Right renal pelvis (tissue), 4 donors: Measurements from ENCODE around the gene IRF5. TPM values are rescaled to one million over a fixed set of nuclear protein-coding genes. Genes with fewer than 3 reads are reported as not detected.
"Not testable (repeated sequence)": the region's sequence is repeated elsewhere in the genome, so short reads cannot be mapped to it uniquely, and the experiment has no call there.

ENCODE experiments used
- DNase-seq, 4 donors: peaks; one replicate each; pipeline ENCODE4 v3.0.0-alpha.2; 2013; ENCODE audit warnings: low read depth in 4 of 4, low spot score in 3 of 4, missing footprints in 1 of 4
- polyA plus RNA-seq, 4 donors: library from polyadenylated mRNA; unstranded; fragments of 120-200 nt; gene quantifications; one replicate each; pipeline ENCODE4 v1.2.1, GENCODE V29; 2013; ENCODE audit not compliant: insufficient read length in 4 of 4

Gene IRF5
- polyA plus RNA-seq, 4 donors: 7.3 to 14.7 (median 11.0) TPM

DNA sequence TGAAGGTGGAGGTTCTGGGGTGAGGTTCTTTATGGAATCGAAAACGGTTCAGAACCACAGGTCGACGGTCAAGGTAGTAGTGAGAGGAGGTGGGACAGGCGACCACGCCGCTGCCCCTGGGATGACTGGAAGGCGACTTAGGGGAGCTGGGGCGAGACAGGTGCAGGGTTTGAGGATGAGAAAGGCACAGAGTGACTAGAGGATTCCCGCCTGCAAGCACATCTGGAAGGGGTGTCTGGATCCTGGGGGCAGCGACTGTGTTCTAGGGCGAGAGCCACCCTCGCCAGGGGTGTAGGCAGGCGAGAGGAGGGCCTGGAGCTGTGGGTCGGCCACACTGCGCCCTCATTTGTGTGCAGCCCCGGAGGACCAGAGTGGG lies 468 bp upstream of the IRF5 start:
- no peak for DNase-seq

DNA sequence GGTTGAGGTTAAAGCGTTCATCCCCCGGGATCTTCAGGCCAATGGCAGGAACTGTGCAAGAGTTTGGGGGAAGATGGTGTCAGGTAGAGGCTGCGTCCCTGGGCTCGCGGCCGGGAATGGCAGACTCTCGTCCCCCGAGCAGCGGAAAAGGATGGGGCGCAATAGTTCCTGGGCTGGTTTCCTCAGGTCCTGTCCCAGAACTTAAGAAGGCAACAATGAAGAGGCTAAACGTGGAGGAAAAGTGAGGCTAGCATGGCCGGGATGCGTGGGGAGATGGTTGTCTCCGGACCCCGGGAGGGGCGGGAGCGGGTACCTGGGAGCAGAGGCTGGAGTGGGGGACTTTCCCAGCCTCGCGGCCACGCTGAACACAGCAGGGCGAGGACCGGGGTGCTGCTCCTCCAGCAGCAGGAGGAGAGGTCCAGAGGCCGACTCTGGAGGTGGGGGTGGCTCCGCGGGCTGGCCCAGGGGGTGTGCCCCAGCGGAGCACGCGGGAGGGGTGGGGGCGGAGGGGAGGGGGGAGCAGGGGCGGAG lies 882 bp downstream of the IRF5 start:
- no peak for DNase-seq

DNA sequence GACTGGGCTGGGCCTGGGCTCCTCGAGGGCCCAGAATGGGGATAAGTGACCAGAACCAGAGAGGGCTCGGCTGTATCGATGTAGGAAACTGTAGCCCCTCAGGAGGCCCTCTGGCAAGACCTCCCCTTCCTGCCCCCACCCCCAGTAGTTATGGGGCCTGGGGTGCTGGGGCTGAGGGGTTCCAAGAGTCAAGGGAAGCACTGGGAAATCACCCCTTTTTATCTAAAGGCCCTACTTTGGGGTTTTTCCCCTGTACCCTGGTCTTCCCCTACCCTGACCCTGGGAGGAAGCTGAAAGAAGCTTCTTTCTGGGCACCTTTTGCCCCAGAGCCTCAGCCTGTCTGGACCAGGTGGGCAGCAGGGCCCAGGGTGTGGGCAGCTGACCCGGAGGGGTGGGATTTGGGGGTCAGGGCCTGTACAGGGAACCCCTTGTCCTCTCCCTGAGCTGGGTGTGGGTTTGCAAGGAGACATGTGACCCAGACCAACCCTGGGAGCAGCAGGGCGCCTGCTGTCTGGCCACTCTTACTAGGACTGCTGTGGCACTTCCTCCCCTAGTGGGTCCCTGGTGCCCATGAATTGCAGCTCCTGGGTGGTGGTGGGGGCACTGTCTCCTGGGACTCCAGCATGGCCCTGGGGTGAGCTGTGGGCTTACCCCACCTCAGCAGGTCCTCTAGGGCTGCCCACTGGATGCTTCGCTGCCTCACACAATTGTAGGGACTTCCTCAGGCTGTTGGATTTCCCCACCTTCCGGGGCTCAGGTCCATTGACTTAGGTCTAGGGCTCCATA lies 1.5 kb downstream of the IRF5 start:
- DNase-seq: no peak

DNA sequence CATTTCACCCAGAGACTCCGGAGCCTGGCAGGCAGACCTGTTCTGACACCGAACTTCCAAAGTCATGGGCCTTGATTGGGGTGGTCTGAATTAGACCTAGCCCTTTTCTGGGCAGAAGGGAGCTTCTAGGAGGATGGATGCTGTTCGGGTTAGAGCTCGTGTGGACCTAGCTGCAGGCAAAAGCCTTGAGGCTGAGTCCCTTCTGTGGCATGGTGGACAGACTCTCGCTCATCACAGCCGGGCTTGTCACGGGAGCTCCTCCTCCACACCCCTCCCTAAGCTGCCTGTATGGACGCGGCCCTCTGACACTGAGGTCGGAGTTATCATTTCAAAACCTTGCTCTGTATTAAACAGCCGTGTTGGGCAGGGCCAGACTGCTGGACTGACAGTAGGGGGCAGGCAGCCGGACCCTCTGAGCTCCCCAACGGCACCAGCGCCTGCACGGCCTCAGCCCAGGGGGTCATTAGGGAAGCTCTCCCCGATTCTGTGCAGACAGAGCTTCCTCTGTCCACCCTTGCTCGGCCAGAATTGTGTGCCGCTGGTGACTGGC lies 2.2 kb downstream of the IRF5 start:
- no peak for DNase-seq

DNA sequence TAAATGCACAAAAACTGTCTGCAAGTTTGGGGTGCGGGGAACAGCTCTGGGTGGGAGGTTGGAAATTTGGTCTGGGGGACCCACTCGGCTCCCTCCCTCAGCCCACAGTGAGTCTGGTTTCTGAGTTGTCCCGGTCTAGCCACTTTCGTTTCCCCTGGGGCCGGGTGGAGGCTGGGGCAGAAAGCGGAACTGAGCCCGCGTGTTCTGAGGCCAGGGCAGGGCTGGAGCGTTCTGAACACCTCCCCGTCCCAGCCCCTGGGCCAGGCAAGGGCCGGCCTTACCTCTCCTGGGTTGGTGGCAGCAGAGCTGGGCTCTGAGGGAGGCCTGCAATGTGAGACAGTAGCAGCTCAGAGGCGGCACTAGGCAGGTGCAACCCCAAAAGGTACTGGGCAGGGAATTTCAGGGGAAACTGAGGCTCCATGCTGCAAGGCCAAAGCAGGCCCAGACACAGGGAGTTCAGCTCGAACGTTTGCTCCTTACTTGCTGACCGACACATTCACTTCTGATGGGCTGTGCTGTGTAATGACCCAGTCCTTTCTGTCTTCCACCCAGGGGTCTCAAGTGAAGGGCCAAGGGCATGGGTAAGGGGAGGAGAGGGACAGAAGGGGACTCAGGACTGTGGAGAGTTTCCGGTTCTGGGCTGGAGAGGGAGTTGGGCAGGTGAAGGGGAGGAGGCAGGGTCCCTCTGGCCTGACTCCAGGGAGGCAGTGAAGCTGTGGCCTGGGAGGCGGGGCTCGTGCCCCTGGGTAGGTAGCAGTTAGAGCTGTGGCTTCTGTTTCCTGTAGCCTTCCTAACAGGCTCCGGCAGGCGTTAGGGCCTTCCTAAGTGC lies 3.0 kb downstream of the IRF5 start:
- no peak for DNase-seq

DNA sequence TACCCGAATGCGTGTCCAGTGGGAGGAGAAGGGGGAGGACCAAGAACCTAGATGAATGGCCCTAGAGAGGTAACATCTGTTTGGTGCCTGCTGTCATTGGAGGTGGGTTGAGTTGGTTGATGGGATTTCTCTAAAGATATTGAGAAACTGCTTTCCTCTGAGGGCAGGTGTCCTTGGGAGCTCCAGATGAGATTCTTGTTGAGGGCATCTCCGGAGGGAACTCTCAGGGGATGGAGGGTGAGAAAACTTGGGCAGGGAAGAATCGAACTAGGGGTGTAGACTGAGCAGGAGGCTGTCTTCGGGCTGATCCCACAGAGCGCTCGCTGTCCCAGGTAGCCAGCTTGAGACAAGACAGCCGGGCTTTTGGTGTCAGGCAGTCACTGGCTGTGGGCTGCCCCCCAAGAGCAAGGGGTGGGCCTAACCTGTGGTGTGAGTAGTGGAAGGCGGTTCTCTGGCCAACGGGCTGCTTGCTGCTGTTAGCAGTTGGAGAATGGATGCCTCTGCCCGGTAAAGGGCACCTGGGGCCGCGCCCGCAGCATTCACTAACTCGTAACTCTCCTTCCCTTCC lies 3.7 kb downstream of the IRF5 start:
- no peak for DNase-seq

DNA sequence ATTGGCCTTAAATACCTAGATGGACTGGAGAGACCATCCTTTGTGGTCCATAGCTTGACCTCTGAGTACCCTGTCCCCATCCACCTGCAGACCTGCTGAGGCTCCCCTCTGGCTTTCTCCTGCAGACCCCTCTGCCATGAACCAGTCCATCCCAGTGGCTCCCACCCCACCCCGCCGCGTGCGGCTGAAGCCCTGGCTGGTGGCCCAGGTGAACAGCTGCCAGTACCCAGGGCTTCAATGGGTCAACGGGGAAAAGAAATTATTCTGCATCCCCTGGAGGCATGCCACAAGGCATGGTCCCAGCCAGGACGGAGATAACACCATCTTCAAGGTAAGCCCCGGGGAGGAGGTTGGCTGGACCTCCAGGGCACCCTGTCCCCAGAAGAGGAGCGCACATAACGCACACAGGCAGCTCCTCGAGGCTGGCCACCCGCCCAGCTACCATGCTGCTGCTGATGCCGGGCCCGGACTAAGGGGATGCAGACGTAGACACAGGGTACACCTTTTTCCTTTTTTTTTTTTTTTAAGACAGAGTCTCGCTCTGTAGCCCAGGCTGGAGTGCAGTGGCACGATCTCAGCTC lies 4.3 kb downstream of the IRF5 start:
- DNase-seq: no peak

DNA sequence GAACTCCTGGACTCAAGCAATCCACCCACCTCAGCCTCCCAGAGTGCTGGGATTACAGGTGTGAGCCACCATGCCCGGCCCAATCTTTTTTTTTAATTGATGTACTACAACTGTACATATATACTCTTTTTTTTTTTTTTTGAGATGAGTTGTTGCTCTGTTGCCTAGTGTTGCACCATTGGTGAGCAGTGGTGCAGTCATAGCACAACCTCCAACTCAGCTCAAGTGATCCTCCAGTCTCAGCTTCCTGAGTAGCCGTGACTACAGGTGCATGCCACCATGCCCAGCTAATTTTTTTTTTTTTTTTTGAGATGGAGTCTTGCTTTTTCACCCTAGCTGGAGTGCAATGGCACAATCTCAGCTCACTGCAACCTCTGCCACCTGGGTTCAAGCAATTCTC lies 5.5 kb downstream of the IRF5 start:
- not testable (repeated sequence) for DNase-seq

DNA sequence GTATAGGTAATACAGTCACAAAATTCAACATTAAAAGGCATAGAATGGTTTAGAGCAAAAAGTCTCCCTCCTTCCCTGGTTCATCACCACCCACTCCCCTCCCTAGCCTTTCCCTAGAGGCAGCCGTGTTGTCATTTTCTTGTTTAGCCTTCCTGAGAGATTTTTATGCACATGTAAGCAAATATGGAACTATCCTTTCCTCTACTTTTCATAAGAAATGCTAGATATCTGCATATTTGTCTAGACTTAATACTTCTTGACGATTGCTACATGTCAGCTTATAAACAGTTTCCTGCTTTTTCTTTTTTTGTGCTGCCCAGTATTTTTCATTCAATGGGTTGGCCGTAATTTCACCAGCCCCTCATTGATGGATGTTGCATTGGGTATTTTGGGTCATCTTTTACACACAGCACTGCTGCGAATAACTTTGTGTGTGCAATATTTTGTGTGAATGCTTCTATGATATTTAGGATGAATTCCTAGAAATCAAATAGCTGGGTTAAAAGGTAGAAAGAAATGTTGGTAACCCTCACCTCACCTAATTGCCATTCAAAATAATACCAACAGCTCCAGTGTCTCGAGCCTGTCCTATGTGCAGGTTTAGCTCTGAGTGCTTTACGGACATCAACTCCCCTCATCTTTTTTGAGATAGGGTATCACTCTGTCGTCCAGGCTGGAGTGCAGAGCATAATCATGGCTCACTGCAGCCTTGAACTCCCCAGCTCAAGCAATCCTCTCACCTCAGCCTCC lies 6.9 kb downstream of the IRF5 start:
- DNase-seq: no peak

DNA sequence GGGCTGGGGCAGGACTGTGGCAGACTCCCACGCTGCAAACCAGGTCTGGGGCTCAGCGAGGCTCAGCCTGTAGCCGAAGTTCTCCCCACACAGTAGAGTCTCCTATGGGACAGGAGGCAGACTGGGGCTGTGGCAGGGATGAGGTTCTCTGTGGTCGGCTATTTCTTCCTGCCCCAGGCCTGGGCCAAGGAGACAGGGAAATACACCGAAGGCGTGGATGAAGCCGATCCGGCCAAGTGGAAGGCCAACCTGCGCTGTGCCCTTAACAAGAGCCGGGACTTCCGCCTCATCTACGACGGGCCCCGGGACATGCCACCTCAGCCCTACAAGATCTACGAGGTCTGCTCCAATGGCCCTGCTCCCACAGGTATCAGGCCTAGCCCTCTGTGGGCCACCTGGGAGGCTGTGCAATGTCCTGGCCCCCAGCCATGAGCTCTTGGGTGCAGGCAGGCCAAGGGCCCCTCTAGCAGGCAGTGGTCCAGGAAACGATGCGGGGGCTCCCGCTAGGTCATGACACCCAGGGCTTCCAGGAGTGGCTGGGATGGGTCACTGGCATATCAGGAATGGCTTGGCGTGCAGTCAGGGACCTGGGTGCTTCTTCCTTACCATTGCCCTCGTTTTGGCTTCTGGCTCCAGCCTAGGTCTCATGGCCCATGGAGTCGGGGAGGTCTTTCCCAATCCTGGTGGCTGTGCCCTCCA lies 8.1 kb downstream of the IRF5 start:
- DNase-seq: no peak

DNA sequence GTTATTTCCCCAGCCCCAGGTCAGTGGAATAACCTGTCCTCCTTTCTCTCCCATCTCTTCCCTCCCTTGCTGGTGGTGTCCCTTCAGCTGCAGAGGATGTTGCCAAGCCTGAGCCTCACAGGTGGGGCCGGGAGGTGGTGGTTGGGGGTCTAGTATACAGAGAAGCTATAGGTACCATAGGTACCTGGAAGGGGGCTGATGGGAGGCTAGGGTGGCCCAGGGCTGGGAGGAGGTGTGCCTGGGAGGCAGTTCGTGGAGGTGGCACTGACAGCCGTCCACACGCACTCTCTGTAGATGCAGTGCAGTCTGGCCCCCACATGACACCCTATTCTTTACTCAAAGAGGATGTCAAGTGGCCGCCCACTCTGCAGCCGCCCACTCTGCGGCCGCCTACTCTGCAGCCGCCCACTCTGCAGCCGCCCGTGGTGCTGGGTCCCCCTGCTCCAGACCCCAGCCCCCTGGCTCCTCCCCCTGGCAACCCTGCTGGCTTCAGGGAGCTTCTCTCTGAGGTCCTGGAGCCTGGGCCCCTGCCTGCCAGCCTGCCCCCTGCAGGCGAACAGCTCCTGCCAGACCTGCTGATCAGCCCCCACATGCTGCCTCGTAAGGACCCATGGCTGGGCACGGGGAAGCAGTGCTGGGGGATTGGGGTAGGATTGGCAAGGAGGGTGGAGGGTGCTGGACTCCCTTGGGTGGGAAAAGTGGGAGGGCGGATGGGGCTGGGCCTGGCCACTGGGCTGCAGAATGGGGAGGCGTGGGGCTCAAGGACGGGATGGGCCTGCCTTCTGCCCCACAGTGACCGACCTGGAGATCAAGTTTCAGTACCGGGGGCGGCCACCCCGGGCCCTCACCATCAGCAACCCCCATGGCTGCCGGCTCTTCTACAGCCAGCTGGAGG lies 9.5 kb downstream of the IRF5 start:
- DNase-seq: no peak

DNA sequence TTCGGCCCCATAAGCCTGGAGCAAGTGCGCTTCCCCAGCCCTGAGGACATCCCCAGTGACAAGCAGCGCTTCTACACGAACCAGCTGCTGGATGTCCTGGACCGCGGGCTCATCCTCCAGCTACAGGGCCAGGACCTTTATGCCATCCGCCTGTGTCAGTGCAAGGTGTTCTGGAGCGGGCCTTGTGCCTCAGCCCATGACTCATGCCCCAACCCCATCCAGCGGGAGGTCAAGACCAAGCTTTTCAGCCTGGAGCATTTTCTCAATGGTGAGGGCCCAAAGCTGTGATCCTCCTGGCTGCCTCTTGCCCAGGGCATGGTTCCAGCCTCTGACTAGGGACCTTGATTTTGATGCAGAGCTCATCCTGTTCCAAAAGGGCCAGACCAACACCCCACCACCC lies 10.1 kb downstream of the IRF5 start:
- no peak for DNase-seq

DNA sequence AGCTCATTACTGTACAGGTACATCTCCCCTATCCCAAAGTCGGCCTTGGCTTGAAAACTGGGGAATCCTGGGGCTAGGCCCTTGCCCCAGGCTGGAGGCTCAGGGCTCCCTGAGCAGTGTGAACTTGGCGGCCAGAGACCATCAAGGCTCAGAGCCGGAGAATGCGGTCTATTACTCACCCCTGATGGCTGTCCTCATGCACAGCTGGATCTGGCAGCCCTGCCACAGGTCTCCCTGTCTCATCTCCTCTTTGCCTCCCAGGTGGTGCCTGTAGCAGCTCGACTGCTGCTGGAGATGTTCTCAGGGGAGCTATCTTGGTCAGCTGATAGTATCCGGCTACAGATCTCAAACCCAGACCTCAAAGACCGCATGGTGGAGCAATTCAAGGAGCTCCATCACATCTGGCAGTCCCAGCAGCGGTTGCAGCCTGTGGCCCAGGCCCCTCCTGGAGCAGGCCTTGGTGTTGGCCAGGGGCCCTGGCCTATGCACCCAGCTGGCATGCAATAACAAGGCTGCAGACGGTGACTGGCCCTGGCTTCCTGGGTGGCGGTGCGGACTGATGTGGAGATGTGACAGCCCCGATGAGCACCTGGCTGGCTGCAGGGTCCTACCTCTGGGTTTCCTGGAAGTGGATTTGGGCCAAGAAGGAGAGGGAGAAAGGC lies 10.7 kb downstream of the IRF5 start:
- no peak for DNase-seq

DNA sequence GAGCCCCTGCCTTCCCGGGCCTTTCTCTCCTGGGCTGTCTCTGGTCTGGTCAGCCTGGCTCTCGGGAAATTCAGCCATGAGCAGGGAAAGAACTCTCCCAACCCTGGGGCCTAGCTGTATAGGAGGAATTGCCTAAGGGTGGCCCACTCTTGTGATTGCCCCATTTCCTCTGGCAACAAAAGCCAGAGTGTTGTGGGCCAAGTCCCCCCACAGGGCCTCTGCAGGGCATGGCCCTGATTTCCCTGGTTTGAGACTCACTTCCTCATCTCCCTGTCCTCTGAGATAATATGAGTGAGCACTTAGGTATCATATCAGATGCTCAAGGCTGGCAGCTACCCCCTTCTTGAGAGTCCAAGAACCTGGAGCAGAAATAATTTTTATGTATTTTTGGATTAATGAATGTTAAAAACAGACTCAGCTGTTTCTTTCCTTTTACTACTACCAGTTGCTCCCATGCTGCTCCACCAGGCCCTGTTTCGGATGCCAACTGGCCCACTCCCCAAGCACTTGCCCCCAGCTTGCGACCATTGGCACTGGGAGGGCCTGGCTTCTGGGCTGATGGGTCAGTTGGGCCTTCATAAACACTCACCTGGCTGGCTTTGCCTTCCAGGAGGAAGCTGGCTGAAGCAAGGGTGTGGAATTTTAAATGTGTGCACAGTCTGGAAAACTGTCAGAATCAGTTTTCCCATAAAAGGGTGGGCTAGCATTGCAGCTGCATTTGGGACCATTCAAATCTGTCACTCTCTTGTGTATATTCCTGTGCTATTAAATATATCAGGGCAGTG lies 11.4 kb downstream of the IRF5 start:
- DNase-seq: no peak

DNA sequence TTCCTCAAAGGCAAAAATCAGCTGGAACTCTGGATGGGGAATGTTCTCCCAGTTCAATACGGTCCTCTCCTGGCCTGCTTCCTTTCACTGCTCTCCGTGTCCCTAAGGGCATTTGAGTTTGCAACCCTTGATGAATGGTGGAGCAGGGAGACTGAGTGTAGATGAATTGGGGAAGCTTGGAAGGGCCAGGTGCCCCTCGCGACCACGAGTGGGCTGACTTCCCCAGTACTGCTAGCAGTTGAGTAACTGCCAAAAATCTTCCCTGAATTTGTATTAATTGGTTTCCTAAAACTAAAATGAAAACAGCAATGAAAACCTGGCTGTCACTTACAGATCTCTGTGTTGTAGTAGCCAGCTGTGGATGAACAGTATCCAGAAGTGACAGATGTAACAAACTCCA lies 13.6 kb downstream of the IRF5 start:
- DNase-seq: no peak

DNA sequence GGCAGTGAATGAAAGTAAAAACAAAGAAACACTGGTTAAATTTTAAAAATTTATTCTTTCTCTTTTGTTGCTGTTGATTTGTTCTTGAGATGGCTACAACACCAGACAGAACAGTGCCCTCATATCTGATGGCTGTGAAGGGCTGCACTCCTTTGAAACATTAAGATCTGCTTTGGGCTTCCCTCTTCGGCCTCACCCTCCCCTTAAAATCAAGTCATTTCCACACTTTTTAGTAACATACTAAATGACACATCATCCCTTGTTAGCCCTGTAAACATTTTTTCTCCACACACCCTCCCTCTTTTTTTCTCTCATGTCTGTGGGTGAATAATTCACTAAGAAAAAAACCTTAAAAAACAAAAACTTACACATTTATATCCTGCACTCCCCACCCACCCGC lies 16.4 kb downstream of the IRF5 start:
- DNase-seq: no peak
